DOHH2 (cell line): ENCODE results near the gene ENO2.

ENCODE experiments used
- H3F3A ChIP-seq: fragments of 200-600 bp; sonication (generic), shearing (Covaris generic); 2 replicates; pipeline ENCODE4 v1.6.0; 2016; ENCODE audit warnings: antibody characterized with exemption, mild to moderate bottlenecking; ENCODE audit not compliant: control insufficient read depth, insufficient read depth
- H3K27ac ChIP-seq: fragments of 200-600 bp; sonication (generic); 2 replicates; pipeline ENCODE4 v1.5.1; 2014; ENCODE audit warnings: low read depth, mild to moderate bottlenecking, low read length, moderate library complexity
- H3K27me3 ChIP-seq: fragments of 200-600 bp; sonication (generic); 2 replicates; pipeline ENCODE4 v1.6.1; 2014; ENCODE audit warnings: mild to moderate bottlenecking, low read length, mixed read lengths; ENCODE audit not compliant: control insufficient read depth
- H3K36me3 ChIP-seq: fragments of 200-600 bp; sonication (generic); 2 replicates; pipeline ENCODE4 v1.6.1; 2014; ENCODE audit warnings: mild to moderate bottlenecking, low read length, moderate library complexity, mixed read lengths; ENCODE audit not compliant: control insufficient read depth
- H3K4me1 ChIP-seq: fragments of 200-600 bp; sonication (generic); 2 replicates; pipeline ENCODE4 v1.6.1; 2014; ENCODE audit warnings: mild to moderate bottlenecking, low read length, mixed read lengths; ENCODE audit not compliant: control insufficient read depth
- H3K4me2 ChIP-seq: fragments of 200-600 bp; sonication (generic); 2 replicates; pipeline ENCODE4 v1.6.0; 2014; ENCODE audit warnings: mild to moderate bottlenecking, low read length, moderate library complexity
- H3K4me3 ChIP-seq: fragments of 200-600 bp; sonication (generic); 2 replicates; pipeline ENCODE4 v1.5.1; 2014; ENCODE audit warnings: mild to moderate bottlenecking, low read length, mixed read lengths
- H3K79me2 ChIP-seq: fragments of 200-600 bp; sonication (generic); 2 replicates; pipeline ENCODE4 v1.6.1; 2014; ENCODE audit warnings: mild to moderate bottlenecking, low read length, mixed read lengths; ENCODE audit not compliant: control insufficient read depth
- H3K9me2 ChIP-seq: fragments of 200-600 bp; sonication (generic); replicated peaks from 2 replicates; pipeline ENCODE4 v1.6.1; 2014; ENCODE audit warnings: mild to moderate bottlenecking, low read length, mixed read lengths; ENCODE audit not compliant: control insufficient read depth
- H3K9me3 ChIP-seq: fragments of 200-600 bp; sonication (generic); 2 replicates; pipeline ENCODE4 v1.6.1; 2014; ENCODE audit warnings: antibody characterized with exemption, low read length, mixed read lengths; ENCODE audit not compliant: control insufficient read depth, insufficient read depth
- H4K20me1 ChIP-seq: fragments of 200-600 bp; sonication (generic); 2 replicates; pipeline ENCODE4 v1.6.0; 2014; ENCODE audit warnings: low read depth, mild to moderate bottlenecking, antibody characterized with exemption, low read length, moderate library complexity; ENCODE audit not compliant: control insufficient read depth, insufficient read depth
- EZH2phosphoT487 ChIP-seq: fragments of 200-600 bp; sonication (generic); IDR thresholded peaks from 2 replicates; pipeline ENCODE4 v1.6.1; 2017; ENCODE audit warnings: borderline replicate concordance, mild to moderate bottlenecking, antibody characterized with exemption, low read length, moderate library complexity, mixed read lengths
- TF ChIP-seq, protein P1 (sequence below): fragments of 200-600 bp; sonication (generic); IDR thresholded peaks from one replicate; pipeline ENCODE4 v1.5.1; 2014; ENCODE audit warnings: antibody characterized with exemption, mild to moderate bottlenecking, low read depth, low read length; ENCODE audit not compliant: poor library complexity, severe bottlenecking

Gene ENO2

DNA sequence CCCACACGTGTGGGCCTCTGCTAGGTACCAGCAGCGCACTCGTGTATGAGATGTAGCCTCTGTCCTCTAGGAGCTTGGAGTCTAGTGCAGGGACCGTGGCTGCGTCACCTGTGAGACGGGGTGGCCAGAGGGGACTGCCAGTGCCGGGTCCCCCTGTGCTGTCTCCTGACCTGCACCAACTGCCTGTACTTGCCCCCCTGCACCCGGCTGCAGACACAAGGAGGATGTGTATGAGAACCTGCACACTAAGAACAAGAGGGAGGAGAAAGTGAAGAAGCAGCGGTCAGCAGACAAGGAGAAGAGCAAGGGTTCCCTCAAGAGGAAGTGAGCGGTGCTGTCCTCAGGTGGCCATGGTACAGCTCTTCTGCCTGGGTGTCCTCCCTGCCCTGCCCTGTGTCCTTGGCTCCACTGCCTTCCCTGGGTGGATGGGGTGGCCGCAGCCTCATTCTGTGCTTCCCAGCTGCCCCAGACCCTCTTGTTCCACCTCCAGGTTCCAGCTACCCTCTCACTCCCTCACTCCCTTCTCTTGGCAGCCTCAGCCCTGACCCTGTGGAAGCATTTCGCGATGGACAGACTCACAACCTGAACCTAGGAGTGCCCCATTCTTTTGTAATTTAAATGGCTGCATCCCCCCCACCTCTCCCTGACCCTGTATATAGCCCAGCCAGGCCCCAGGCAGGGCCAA lies 46.4 kb downstream of the ENO2 start:
- H3K4me1 ChIP-seq: peaks cover 73% of the 10 kb centered on the region
- H3K27ac ChIP-seq: no peak overlapping the region
- H3F3A ChIP-seq: peaks cover 13% of the 10 kb centered on the region

DNA sequence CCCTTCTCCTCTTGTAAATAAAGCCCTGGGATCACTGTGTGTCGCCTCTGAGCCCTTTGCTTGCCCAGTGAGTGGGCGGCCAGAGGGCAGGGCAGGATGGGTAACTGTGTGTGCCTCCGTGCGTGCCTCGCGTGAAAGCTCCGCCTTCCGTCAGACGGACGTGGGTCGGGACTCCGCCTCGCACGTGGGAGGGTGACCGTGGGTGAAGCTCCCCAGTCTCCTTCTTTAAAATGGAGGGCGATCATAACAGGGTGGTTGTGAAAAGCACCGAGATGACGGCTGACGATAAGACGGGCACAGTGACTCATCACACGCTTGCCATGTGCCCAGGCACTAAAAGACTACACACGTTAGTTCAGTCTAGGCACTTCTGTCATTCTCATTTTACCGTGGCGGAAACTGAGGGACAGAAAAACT lies 46.9 kb downstream of the ENO2 start:
- H3K27me3 ChIP-seq: peaks cover 60% of the 10 kb centered on the region
- peaks cover 19% of the 10 kb centered on the region for H3F3A ChIP-seq
- no peaks in the 10 kb centered on the region for H3K9me3 ChIP-seq
- H3K36me3 ChIP-seq: peaks cover 24% of the 10 kb centered on the region
- TF ChIP-seq, protein P1, sequence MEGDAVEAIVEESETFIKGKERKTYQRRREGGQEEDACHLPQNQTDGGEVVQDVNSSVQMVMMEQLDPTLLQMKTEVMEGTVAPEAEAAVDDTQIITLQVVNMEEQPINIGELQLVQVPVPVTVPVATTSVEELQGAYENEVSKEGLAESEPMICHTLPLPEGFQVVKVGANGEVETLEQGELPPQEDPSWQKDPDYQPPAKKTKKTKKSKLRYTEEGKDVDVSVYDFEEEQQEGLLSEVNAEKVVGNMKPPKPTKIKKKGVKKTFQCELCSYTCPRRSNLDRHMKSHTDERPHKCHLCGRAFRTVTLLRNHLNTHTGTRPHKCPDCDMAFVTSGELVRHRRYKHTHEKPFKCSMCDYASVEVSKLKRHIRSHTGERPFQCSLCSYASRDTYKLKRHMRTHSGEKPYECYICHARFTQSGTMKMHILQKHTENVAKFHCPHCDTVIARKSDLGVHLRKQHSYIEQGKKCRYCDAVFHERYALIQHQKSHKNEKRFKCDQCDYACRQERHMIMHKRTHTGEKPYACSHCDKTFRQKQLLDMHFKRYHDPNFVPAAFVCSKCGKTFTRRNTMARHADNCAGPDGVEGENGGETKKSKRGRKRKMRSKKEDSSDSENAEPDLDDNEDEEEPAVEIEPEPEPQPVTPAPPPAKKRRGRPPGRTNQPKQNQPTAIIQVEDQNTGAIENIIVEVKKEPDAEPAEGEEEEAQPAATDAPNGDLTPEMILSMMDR: no peak
- TF ChIP-seq EZH2phosphoT487: no peak
- H3K4me2 ChIP-seq: peak overlapping the region; percentile 49
- H3K9me2 ChIP-seq: no peaks in the 10 kb centered on the region
- H3K4me1 ChIP-seq: peaks cover 68% of the 10 kb centered on the region
- peak overlapping the region; percentile 19 for H3K4me3 ChIP-seq
- H3K79me2 ChIP-seq: no peaks in the 10 kb centered on the region
- H4K20me1 ChIP-seq: no peaks in the 10 kb centered on the region; the same call in none of the 2 replicates
- no peak overlapping the region for H3K27ac ChIP-seq

More for the DNA sequence above, 46.4 kb downstream of the ENO2 start:
- TF ChIP-seq EZH2phosphoT487: no peak
- TF ChIP-seq, protein P1: no peak
- Histone ChIP-seq H4K20me1 (no peaks in the 10 kb centered on the region; the same call in none of the 2 replicates), H3K79me2 (no peaks in the 10 kb centered on the region), H3K4me2 (peak overlapping the region; percentile 49), H3K9me3 (no peaks in the 10 kb centered on the region), H3K27me3 (peaks cover 65% of the 10 kb centered on the region), H3K36me3 (peaks cover 19% of the 10 kb centered on the region), H3K4me3 (no peak overlapping the region), H3K9me2 (no peaks in the 10 kb centered on the region)

DNA sequence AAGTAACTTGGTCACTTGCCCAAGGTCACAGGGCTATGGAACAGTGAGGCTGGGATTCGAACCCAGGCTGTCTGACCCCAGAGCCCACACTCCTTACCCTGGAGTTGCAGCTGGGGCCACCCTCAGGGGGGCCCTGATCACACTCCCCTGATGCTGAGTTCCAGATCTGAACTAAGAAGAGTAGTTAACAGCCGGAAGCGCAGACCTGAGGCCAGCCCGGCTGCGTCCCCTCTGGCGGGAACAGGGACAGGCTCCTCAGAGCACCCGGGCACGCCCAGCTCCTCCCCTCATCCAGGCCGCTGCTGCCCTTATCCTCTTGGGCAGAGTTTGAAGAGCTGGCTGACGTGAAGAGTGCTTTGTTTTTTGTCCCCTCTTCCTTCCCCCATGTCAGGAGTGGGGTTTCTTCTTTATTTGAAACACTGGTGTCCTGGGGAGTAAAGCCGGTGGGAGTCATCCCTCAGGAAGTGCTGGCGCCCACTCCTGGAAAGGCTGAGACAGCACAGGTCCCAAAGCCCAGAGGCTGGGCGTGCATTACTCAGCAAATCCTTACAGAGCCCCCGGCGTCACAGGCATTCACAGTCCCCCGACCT lies 47.4 kb downstream of the ENO2 start:
- no peak overlapping the region for H3K27ac ChIP-seq
- peaks cover 63% of the 10 kb centered on the region for H3K4me1 ChIP-seq
- TF ChIP-seq, protein P1: peak; percentile 58
- no peak for TF ChIP-seq EZH2phosphoT487

More for the DNA sequence above, 47.4 kb downstream of the ENO2 start:
- H3K9me3 ChIP-seq: no peaks in the 10 kb centered on the region
- H3K27me3 ChIP-seq: peaks cover 55% of the 10 kb centered on the region
- peak overlapping the region; percentile 19 for H3K4me3 ChIP-seq
- peaks cover 28% of the 10 kb centered on the region for H3K36me3 ChIP-seq
- peak overlapping the region; percentile 49 for H3K4me2 ChIP-seq
- peaks cover 23% of the 10 kb centered on the region for H3F3A ChIP-seq
- H3K9me2 ChIP-seq: no peaks in the 10 kb centered on the region
- H3K79me2 ChIP-seq: no peaks in the 10 kb centered on the region
- no peaks in the 10 kb centered on the region; the same call in none of the 2 replicates for H4K20me1 ChIP-seq
